SU-DHL-6 (cell line): ENCODE data around the gene JPH3.

Experiments
- H2AFZ ChIP-seq: fragments of 200-600 bp; sonication (generic); 2 replicates; pipeline ENCODE4 v1.6.1; 2014; ENCODE audit warnings: low read depth, mild to moderate bottlenecking, moderate library complexity, mixed read lengths, antibody characterized with exemption, low read length; ENCODE audit not compliant: severe bottlenecking
- H3F3A ChIP-seq: fragments of 200-600 bp; shearing (Covaris generic); 2 replicates; pipeline ENCODE4 v1.6.0; 2016; ENCODE audit warnings: antibody characterized with exemption, mild to moderate bottlenecking; ENCODE audit not compliant: insufficient read depth
- H3K27ac ChIP-seq: fragments of 200-600 bp; sonication (generic); 2 replicates; pipeline ENCODE4 v1.5.1; 2016; ENCODE audit warnings: low read depth, mild to moderate bottlenecking, low read length, moderate library complexity, mixed read lengths
- H3K27me3 ChIP-seq: fragments of 200-600 bp; sonication (generic), shearing (Covaris generic); 2 replicates; pipeline ENCODE4 v1.6.0; 2014; ENCODE audit warnings: mild to moderate bottlenecking, low read length
- H3K36me3 ChIP-seq: fragments of 200-600 bp; sonication (generic); 2 replicates; pipeline ENCODE4 v1.6.1; 2014; ENCODE audit warnings: mild to moderate bottlenecking, low read length, mixed read lengths
- H3K4me2 ChIP-seq: fragments of 300-600, 200-600 bp; shearing (Covaris generic), sonication (generic); 2 replicates; pipeline ENCODE4 v1.6.0; 2014; ENCODE audit warnings: low read length, low read depth, mild to moderate bottlenecking; ENCODE audit not compliant: poor library complexity, severe bottlenecking
- H3K4me3 ChIP-seq: fragments of 200-600 bp; sonication (generic); 2 replicates; pipeline ENCODE4 v1.5.1; 2014; ENCODE audit warnings: antibody characterized with exemption, low read length, mild to moderate bottlenecking, mixed read lengths; ENCODE audit not compliant: insufficient read depth, poor library complexity, severe bottlenecking
- H3K79me2 ChIP-seq: fragments of 200-600 bp; sonication (generic); 2 replicates; pipeline ENCODE4 v1.6.1; 2014; ENCODE audit warnings: mild to moderate bottlenecking, low read length, moderate library complexity; ENCODE audit not compliant: insufficient read depth
- H3K9ac ChIP-seq: fragments of 200-600 bp; sonication (generic); 2 replicates; pipeline ENCODE4 v1.7.0; 2014; ENCODE audit warnings: mild to moderate bottlenecking, low read length
- H3K9me2 ChIP-seq: fragments of 200-600 bp; sonication (generic); replicated peaks from 2 replicates; pipeline ENCODE4 v1.6.1; 2014; ENCODE audit warnings: low read length; ENCODE audit not compliant: insufficient read depth
- H3K9me3 ChIP-seq: fragments of 200-600 bp; sonication (generic); 2 replicates; pipeline ENCODE4 v1.6.1; 2014; ENCODE audit warnings: low read length, mixed read lengths; ENCODE audit not compliant: insufficient read depth
- H4K20me1 ChIP-seq: fragments of 200-600 bp; sonication (generic); 2 replicates; pipeline ENCODE4 v1.6.1; 2014; ENCODE audit warnings: low read depth, mild to moderate bottlenecking, antibody characterized with exemption, low read length, moderate library complexity, mixed read lengths
- EZH2phosphoT487 ChIP-seq: fragments of 200-600 bp; sonication (generic), shearing (Covaris generic); conservative IDR thresholded peaks from 2 replicates; pipeline ENCODE4 v1.6.1; 2018; ENCODE audit warnings: mild to moderate bottlenecking, antibody characterized with exemption, low read length, moderate library complexity, mixed read lengths
- TF ChIP-seq, protein P1 (sequence below): fragments of 200-600 bp; sonication (generic); IDR thresholded peaks from one replicate; pipeline ENCODE4 v1.5.1; 2017; ENCODE audit warnings: antibody characterized with exemption, mild to moderate bottlenecking, low read length, moderate library complexity; ENCODE audit not compliant: insufficient read depth, poor library complexity, severe bottlenecking

JPH3 gene

DNA sequence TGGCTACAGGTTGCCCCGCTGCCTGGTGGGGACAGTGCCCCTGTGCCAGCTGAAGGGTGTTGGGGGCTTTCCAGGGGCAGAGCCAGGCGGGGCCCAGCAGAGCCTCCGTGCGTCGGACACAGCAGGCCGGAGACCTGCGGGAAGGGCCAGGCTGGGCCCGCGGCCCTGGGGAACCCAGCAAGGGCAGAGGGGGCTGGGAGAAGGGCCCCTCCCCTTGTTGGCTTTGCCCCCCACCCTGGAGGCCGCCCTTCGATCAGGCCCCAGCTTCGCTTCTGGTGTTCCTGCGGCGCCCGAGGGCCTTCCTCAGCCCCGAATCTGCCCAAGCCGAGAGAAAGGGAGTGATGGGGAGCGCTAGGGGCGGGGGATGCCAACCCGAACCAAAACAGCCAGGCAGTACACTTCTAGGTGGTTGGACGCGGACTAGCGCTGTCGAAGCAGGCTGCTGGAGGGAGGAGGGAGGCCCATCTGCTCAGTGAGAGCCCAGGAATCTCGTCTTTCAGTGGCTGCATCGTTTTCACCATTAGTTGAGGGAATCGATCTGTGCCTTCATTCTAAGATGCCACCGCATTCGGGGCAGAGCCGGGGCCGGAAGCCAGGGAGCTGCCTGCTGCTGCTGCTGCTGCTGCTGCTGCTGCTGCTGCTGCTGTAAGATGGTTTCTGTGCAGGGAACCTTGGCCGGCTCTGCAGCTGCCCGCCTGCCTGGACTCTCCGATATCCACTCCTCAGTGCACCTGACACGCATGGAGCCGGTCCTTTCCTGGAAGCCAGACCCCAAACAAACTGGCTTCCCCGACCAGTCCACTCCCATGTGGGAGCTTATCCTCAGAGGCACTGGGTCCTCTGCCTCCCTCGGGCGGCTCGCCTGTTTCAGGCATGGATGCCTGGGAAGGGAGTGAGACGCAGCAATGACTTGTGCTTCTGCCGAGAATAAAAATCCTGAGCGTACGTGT is 1.7 kb downstream of the JPH3 start:
- H3F3A ChIP-seq = no peaks in the 10 kb centered on the region
- no peak overlapping the region for H2AFZ ChIP-seq
- no peaks in the 10 kb centered on the region for H3K27me3 ChIP-seq
- H3K4me2 ChIP-seq = no peak overlapping the region
- no peak overlapping the region for H3K4me3 ChIP-seq
- H3K36me3 ChIP-seq = no peaks in the 10 kb centered on the region
- no peaks in the 10 kb centered on the region for H3K9me3 ChIP-seq
- no peak overlapping the region for H3K27ac ChIP-seq
- TF ChIP-seq EZH2phosphoT487 = no peak
- TF ChIP-seq, protein P1, sequence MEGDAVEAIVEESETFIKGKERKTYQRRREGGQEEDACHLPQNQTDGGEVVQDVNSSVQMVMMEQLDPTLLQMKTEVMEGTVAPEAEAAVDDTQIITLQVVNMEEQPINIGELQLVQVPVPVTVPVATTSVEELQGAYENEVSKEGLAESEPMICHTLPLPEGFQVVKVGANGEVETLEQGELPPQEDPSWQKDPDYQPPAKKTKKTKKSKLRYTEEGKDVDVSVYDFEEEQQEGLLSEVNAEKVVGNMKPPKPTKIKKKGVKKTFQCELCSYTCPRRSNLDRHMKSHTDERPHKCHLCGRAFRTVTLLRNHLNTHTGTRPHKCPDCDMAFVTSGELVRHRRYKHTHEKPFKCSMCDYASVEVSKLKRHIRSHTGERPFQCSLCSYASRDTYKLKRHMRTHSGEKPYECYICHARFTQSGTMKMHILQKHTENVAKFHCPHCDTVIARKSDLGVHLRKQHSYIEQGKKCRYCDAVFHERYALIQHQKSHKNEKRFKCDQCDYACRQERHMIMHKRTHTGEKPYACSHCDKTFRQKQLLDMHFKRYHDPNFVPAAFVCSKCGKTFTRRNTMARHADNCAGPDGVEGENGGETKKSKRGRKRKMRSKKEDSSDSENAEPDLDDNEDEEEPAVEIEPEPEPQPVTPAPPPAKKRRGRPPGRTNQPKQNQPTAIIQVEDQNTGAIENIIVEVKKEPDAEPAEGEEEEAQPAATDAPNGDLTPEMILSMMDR = no peak
- no peaks in the 10 kb centered on the region for H3K9me2 ChIP-seq
- no peaks in the 10 kb centered on the region for H3K79me2 ChIP-seq
- H4K20me1 ChIP-seq = no peaks in the 10 kb centered on the region
- H3K9ac ChIP-seq = no peak overlapping the region

DNA sequence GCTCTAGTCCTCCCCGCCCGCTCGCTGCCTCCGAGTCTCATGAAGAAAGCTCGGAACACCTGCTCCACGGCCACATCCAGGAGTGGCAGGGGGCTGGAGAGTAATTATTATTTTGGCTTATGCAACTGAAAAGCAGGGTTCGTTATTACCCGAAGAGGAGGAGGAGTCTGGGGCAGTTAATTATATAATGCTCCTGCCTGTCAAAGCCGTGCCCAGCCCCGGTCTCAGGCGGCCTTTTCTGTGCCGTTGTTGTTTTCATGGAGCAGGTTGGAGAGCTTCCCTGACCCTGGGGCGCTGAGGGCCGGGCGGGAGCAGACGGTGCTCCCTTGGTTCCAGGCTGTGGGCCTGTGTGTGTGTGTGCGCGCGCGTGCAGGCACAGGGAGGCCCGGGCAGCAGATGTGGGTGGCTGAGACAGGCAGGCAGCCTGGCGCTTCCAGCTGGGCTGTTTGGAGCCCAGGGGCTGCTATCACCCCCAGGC is 2.4 kb downstream of the JPH3 start:
- Histone ChIP-seq H3K9ac (no peak overlapping the region), H3K9me3 (no peaks in the 10 kb centered on the region), H3F3A (no peaks in the 10 kb centered on the region), H3K27ac (no peak overlapping the region), H3K9me2 (no peaks in the 10 kb centered on the region), H3K36me3 (no peaks in the 10 kb centered on the region), H3K4me3 (no peak overlapping the region), H3K79me2 (no peaks in the 10 kb centered on the region), H2AFZ (no peak overlapping the region), H4K20me1 (no peaks in the 10 kb centered on the region), H3K27me3 (no peaks in the 10 kb centered on the region), H3K4me2 (no peak overlapping the region)
- no peak for TF ChIP-seq EZH2phosphoT487
- TF ChIP-seq, protein P1 = no peak

DNA sequence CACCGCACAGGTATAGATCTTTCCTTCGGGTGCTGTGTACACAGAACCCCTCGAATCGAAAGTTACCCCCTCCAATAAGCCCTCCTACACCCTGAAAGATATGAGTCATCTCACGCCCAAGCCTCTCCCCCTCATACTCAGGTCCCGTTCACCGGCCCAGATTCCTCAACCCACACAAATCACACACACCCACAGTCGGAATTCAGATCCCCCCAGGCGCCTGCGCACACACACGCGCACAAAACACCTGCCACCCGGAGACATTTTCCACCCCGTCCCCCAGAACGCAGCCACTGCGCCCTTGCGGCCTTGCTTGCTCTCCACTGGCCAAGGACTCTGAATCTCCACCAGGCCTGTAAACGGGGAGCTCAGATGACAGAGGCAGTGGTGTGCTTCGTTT is 4.9 kb downstream of the JPH3 start:
- H3K9ac ChIP-seq = no peak overlapping the region
- H3K9me2 ChIP-seq = no peaks in the 10 kb centered on the region
- H3K27ac ChIP-seq = no peak overlapping the region
- no peak overlapping the region for H3K4me2 ChIP-seq
- no peaks in the 10 kb centered on the region for H3K36me3 ChIP-seq
- no peaks in the 10 kb centered on the region for H3F3A ChIP-seq
- H3K79me2 ChIP-seq = no peaks in the 10 kb centered on the region
- no peak overlapping the region for H2AFZ ChIP-seq
- no peak for TF ChIP-seq EZH2phosphoT487
- TF ChIP-seq, protein P1 = no peak
- no peak overlapping the region for H3K4me3 ChIP-seq
- H4K20me1 ChIP-seq = no peaks in the 10 kb centered on the region
- no peaks in the 10 kb centered on the region for H3K9me3 ChIP-seq
- no peaks in the 10 kb centered on the region for H3K27me3 ChIP-seq
